AG09309 (cell line): ENCODE results near the gene TMEM209.
A peak's percentile ranks its signal among the peaks of the same experiment; 100 is the strongest.

Experiments
- DNase-seq: peaks from one replicate; pipeline ENCODE4 v3.0.0-alpha.2; 2010; ENCODE audit warnings: low read depth
- H3K4me3 ChIP-seq: 2 replicates; pipeline ENCODE4 v1.5.1; 2011; ENCODE audit warnings: mild to moderate bottlenecking, low read depth, low read length, moderate library complexity; ENCODE audit not compliant: control insufficient read depth
- TF ChIP-seq, protein P1 (sequence below): IDR thresholded peaks from 2 replicates; pipeline ENCODE4 v1.5.1; 2011; ENCODE audit warnings: mild to moderate bottlenecking, low read depth, low read length, inconsistent platforms; ENCODE audit not compliant: insufficient read depth, control insufficient read depth; ENCODE audit errors: missing control alignments

Gene TMEM209

DNA sequence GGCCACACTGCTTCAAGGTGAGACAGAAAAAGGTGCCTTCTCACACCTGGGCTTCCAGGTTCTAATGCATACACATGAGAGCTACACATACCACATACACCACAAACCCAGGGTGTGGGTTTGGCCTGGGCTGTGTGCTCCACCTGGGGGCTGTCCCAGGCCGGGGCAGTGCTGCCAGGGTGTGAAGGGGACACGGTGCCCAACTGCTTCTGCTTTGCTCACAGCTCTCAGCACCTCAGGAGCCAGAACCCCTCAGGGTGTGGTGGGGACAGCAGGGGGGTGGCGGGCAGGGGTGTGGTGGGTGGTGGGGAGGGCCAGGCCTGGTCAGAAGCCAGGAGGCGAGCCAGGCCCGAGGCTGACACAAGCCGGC is 51.1 kb downstream of the TMEM209 start:
- H3K4me3 ChIP-seq, result no peak overlapping the region
- DNase-seq, result no peak
- TF ChIP-seq, protein P1, sequence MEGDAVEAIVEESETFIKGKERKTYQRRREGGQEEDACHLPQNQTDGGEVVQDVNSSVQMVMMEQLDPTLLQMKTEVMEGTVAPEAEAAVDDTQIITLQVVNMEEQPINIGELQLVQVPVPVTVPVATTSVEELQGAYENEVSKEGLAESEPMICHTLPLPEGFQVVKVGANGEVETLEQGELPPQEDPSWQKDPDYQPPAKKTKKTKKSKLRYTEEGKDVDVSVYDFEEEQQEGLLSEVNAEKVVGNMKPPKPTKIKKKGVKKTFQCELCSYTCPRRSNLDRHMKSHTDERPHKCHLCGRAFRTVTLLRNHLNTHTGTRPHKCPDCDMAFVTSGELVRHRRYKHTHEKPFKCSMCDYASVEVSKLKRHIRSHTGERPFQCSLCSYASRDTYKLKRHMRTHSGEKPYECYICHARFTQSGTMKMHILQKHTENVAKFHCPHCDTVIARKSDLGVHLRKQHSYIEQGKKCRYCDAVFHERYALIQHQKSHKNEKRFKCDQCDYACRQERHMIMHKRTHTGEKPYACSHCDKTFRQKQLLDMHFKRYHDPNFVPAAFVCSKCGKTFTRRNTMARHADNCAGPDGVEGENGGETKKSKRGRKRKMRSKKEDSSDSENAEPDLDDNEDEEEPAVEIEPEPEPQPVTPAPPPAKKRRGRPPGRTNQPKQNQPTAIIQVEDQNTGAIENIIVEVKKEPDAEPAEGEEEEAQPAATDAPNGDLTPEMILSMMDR, result no peak

DNA sequence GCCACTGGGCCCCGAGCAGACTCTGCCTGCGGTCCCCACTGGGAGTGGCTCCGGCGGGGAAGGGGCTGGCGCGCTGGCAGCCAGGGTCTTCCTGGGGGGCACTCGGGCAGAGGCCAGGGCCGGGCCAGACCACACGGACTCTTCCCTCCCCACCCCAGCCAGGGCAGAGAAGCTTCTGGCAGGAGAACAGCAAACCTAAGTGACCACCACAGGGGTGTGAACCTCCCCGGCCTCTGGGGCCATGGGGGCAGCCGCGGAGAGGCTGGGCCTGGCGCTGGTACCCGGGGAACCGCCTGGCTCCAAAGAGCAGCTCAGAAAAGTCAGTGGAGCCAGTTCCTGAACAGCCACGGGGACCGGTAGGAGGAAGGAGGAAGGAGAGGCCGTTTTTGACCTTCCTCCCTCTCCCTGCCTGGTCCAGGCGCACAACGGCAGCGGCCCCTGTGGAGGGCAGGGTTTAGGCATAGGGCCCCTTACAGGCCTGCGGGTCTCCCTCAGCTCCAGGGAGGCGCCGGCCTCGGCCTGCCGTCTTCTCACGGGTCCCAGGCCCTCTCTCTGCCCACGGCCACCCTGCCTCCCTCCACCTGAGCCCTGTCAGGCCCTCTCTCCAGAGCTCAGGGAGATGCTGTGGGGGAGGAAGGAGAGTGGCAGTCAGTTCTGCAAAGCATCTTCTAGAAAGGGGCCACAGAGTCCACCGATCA is 51.8 kb downstream of the TMEM209 start:
- H3K4me3 ChIP-seq, result no peak overlapping the region
- TF ChIP-seq, protein P1, result no peak
- DNase-seq, result no peak

DNA sequence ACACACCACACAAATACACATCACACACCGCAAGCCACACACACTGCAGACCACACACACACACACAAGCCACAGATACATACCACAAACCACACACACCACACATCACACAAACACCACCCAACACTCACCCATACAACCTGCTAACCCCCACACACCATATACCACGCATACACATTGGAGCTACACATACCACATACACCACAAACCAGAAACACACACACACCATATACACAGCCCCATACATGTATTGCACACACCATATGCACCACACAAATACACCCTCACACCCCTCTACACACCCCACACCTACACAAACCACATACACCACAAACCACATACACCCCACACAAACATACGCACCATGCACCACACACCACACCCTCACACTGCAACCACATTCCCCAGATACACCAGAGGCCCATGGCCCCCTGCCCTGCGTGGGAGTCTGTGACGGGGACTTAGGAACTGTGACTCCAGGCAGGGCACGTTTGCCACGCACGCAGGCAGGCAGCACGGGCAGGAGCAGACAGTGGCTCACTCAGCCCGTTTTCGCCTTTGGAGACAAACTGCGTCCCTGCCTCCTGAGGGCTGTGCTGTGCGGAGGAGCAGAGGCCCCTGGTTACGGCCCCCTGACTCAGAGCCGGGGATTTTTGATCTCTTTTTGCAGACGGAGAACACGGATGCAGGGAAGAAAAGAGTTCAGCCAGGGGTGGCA is 52.6 kb downstream of the TMEM209 start:
- DNase-seq, result no peak
- TF ChIP-seq, protein P1, result no peak
- H3K4me3 ChIP-seq, result no peak overlapping the region

DNA sequence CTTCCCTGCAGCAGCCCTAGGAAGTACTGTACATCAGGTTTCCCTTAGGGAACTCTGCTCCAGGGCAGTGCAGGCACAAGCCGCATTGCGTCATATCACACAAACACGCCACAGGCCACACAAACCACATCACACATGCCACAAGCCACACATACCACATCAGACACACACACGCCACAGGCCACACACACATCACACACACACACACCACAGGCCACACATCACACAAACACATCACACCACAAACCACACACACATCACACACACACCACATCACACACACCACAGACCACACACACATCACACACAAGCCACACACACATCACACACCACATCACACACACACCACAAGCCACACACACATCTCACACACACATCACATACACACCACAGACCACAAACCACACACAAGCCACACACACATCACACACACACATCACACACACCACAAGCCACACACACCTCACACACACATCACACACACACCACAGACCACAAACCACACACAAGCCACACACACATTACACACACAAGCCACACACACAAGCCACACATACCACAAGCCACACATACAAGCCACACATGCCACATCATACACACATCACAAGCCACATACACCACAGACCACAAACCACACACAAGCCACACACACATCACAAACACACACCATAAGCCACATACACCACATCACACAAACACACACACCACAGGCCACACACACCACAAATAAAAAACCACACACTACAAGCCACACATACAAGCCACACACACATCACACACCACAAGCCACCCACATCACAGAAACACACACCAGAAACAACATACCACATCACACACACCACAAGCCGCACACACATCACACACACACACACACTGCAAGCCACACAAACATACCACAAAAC is 53.4 kb downstream of the TMEM209 start:
- peak; percentile 50 for DNase-seq

DNA sequence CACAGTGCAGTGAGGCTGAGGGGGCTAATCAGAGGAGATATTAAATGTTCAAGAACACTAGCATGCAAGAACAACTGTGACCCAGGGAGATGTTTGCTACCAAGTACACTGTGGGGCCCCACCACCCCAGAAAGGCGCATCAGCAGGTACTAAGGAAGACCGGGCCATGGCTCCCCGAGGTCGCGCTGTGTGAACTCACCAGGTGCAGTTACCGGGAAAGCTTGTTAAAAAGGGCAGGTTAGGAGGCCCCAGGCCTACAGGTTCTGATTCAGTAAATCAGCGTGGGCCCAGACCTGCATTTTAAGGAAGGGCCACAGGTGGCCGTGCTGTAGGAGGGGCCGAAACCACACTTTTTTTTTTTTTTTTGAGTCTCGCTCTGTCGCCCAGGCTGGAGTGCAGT is 54.6 kb downstream of the TMEM209 start:
- DNase-seq, result no peak
- no peak overlapping the region for H3K4me3 ChIP-seq
- TF ChIP-seq, protein P1, result no peak

More for the DNA sequence above, 53.4 kb downstream of the TMEM209 start:
- TF ChIP-seq, protein P1, result no peak
- H3K4me3 ChIP-seq, result no peak overlapping the region
